Lower leg skin (tissue), 3 donors: Measurements from ENCODE around the gene ATP2A1.

Experiments
- POLR2A ChIP-seq, 2 donors: fragments of 450-650 bp; IDR thresholded peaks; one replicate each; pipeline ENCODE4 v1.6.1; 2016 to 2017; ENCODE audit warnings: antibody characterized with exemption in 2 of 2, mild to moderate bottlenecking in 1 of 2, moderate library complexity in 1 of 2
- TF ChIP-seq, protein P1 (sequence below), 3 donors: fragments of 450-650 bp; IDR thresholded peaks; one replicate each; pipeline ENCODE4 v1.5.1; 2016; ENCODE audit warnings: antibody characterized with exemption in 3 of 3, mild to moderate bottlenecking in 3 of 3, moderate library complexity in 2 of 3

DNA sequence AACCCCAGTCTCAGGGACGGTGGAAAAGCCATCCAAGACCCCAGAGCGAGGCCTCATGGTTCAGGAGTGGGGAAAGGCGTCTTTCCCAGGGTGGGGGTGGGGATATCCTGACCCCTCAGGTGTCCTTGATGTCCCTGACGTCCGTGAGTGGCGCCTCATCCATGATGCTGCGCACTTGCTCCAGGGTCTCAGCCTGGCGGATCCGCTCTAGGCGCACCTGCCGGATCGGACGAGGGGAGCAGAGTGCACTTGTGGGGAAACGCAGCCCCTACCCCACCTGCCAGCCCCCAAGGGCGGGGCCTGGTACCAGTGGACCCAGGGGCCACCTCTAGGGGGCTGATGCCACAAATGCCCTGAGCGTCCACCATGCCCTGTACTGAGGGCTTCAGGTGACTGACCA is 26.5 kb downstream of the ATP2A1 start:
- TF ChIP-seq, protein P1, sequence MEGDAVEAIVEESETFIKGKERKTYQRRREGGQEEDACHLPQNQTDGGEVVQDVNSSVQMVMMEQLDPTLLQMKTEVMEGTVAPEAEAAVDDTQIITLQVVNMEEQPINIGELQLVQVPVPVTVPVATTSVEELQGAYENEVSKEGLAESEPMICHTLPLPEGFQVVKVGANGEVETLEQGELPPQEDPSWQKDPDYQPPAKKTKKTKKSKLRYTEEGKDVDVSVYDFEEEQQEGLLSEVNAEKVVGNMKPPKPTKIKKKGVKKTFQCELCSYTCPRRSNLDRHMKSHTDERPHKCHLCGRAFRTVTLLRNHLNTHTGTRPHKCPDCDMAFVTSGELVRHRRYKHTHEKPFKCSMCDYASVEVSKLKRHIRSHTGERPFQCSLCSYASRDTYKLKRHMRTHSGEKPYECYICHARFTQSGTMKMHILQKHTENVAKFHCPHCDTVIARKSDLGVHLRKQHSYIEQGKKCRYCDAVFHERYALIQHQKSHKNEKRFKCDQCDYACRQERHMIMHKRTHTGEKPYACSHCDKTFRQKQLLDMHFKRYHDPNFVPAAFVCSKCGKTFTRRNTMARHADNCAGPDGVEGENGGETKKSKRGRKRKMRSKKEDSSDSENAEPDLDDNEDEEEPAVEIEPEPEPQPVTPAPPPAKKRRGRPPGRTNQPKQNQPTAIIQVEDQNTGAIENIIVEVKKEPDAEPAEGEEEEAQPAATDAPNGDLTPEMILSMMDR (IDR thresholded peaks at IDR 0.05), result no peak
- TF ChIP-seq POLR2A (IDR thresholded peaks at IDR 0.05), result no peak
